K562 (cell line): Measurements from ENCODE around the gene GSTM5.
"Not testable (repeated sequence)": the region's sequence is repeated elsewhere in the genome, so short reads cannot be mapped to it uniquely, and the experiment has no call there.

Experiments
- BRD4 ChIP-seq: fragments of 200-600 bp; sonication (generic); IDR thresholded peaks from 2 replicates; pipeline ENCODE4 v1.6.1; 2017; ENCODE audit warnings: inconsistent platforms
- RBM34 ChIP-seq: fragments of 200-400 bp; formaldehyde crosslinking; IDR thresholded peaks from 2 replicates; pipeline ENCODE4 v1.6.1; 2018; ENCODE audit warnings: low read length, borderline replicate concordance; ENCODE audit not compliant: insufficient read depth
- ZNF174 ChIP-seq: fragments of 250-450 bp; sonication (Bioruptor Pico); IDR thresholded peaks from 2 replicates; pipeline ENCODE4 v1.4.0; 2020; ENCODE audit warnings: mild to moderate bottlenecking
- TF ChIP-seq, protein P1 (sequence below): sonication (generic); formaldehyde crosslinking; IDR thresholded peaks from 2 replicates; pipeline ENCODE4 v1.9.0; 2022; ENCODE audit warnings: mild to moderate bottlenecking, missing genetic modification reagents
- TF ChIP-seq, protein P2 (sequence below), 2 experiments: fragments of 450-650 bp; formaldehyde crosslinking in 1 of 2; IDR thresholded peaks; 2 replicates each; pipeline versions ENCODE4 v1.4.0 to v1.6.1; 2014 to 2020; ENCODE audit warnings: mild to moderate bottlenecking in 2 of 2, borderline replicate concordance in 1 of 2, low read depth in 1 of 2
- TF ChIP-seq, protein P3 (sequence below), 3 experiments: IDR thresholded peaks in 2 of 3; conservative IDR thresholded peaks in 1 of 3; 2 replicates each; pipeline ENCODE4 v1.5.1; 2011 to 2012; ENCODE audit warnings: low read length in 3 of 3, mild to moderate bottlenecking in 3 of 3, control low read depth in 2 of 3, improper control_type of control experiment in 1 of 3, inconsistent platforms in 1 of 3, low read depth in 1 of 3, mixed read lengths in 1 of 3, moderate library complexity in 1 of 3; ENCODE audit not compliant: insufficient read depth in 2 of 3

DNA sequence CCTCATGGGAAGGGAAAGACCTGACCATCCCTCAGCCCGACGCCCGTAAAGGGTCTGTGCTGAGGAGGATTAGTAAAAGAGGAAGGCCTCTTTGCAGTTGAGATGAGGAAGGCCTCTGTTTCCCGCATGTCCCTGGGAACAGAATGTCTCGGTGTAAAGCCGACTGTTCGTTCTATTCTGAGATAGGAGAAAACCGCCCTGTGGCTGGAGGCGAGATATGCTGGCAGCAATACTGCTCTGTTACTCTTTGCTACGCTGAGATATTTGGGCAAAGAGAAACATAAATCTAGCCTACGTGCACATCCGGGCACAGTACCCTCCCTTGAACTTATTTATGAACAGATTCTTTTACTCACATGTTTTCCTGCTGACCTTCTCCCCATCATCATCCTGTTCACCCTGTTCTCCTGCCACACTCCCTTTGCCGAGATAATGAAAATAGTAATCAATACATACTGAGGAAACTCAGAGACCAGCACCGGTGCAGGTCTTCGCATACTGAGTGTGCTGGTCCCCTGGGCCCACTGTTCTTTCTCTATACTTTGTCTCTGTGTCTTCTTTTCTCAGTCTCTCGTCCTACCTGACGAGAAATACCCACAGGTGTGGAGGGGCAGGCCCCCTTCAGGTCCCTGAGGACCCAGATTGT, 55.1 kb downstream of the GSTM5 start:
- TF ChIP-seq ZNF174 (CRISPR knock-in tag); RBM34; BRD4: not testable (repeated sequence)
- TF ChIP-seq, protein P1, sequence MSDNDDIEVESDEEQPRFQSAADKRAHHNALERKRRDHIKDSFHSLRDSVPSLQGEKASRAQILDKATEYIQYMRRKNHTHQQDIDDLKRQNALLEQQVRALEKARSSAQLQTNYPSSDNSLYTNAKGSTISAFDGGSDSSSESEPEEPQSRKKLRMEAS (CRISPR knock-in tag), result not testable (repeated sequence)
- TF ChIP-seq, protein P2, sequence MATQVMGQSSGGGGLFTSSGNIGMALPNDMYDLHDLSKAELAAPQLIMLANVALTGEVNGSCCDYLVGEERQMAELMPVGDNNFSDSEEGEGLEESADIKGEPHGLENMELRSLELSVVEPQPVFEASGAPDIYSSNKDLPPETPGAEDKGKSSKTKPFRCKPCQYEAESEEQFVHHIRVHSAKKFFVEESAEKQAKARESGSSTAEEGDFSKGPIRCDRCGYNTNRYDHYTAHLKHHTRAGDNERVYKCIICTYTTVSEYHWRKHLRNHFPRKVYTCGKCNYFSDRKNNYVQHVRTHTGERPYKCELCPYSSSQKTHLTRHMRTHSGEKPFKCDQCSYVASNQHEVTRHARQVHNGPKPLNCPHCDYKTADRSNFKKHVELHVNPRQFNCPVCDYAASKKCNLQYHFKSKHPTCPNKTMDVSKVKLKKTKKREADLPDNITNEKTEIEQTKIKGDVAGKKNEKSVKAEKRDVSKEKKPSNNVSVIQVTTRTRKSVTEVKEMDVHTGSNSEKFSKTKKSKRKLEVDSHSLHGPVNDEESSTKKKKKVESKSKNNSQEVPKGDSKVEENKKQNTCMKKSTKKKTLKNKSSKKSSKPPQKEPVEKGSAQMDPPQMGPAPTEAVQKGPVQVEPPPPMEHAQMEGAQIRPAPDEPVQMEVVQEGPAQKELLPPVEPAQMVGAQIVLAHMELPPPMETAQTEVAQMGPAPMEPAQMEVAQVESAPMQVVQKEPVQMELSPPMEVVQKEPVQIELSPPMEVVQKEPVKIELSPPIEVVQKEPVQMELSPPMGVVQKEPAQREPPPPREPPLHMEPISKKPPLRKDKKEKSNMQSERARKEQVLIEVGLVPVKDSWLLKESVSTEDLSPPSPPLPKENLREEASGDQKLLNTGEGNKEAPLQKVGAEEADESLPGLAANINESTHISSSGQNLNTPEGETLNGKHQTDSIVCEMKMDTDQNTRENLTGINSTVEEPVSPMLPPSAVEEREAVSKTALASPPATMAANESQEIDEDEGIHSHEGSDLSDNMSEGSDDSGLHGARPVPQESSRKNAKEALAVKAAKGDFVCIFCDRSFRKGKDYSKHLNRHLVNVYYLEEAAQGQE (IDR thresholded peaks at IDR 0.05; ENCODE audit: borderline replicate concordance), result not testable (repeated sequence)
- TF ChIP-seq, protein P2 (CRISPR knock-in tag; IDR thresholded peaks at IDR 0.05; ENCODE audit: low read depth), result not testable (repeated sequence)
- TF ChIP-seq, protein P3, sequence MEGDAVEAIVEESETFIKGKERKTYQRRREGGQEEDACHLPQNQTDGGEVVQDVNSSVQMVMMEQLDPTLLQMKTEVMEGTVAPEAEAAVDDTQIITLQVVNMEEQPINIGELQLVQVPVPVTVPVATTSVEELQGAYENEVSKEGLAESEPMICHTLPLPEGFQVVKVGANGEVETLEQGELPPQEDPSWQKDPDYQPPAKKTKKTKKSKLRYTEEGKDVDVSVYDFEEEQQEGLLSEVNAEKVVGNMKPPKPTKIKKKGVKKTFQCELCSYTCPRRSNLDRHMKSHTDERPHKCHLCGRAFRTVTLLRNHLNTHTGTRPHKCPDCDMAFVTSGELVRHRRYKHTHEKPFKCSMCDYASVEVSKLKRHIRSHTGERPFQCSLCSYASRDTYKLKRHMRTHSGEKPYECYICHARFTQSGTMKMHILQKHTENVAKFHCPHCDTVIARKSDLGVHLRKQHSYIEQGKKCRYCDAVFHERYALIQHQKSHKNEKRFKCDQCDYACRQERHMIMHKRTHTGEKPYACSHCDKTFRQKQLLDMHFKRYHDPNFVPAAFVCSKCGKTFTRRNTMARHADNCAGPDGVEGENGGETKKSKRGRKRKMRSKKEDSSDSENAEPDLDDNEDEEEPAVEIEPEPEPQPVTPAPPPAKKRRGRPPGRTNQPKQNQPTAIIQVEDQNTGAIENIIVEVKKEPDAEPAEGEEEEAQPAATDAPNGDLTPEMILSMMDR (IDR thresholded peaks at IDR 0.05 in 2 of 3, conservative IDR thresholded peaks at IDR 0.05 in 1 of 3; ENCODE audit: insufficient read depth in 2 of 3, low read depth in 1 of 3, low read length in 3 of 3), result not testable (repeated sequence)
